HFFc6 (cell line): ENCODE data around the gene DLL4. TPM values are rescaled to one million over a fixed set of nuclear protein-coding genes. Genes with fewer than 3 reads are reported as not detected.
A peak's percentile ranks its signal among the peaks of the same experiment; 100 is the strongest.

Source experiments
- DNase-seq: peaks from one replicate; pipeline ENCODE4 v3.0.0-alpha.2; 2018
- H3K27ac Mint-ChIP-seq: 2 replicates; pipeline ENCODE4 v1.8.0; 2020; ENCODE audit warnings: mild to moderate bottlenecking, mixed read lengths
- H3K27me3 Mint-ChIP-seq: 2 replicates; pipeline ENCODE4 v1.8.0; 2021; ENCODE audit warnings: mild to moderate bottlenecking, moderate library complexity, mixed read lengths; ENCODE audit not compliant: insufficient read depth
- H3K36me3 Mint-ChIP-seq: 2 replicates; pipeline ENCODE4 v1.8.0; 2021; ENCODE audit warnings: low read depth, mixed read lengths
- H3K4me1 Mint-ChIP-seq: 2 replicates; pipeline ENCODE4 v1.8.0; 2020; ENCODE audit warnings: low read depth, mixed read lengths
- H3K4me3 Mint-ChIP-seq: 2 replicates; pipeline ENCODE4 v1.8.0; 2020; ENCODE audit warnings: mild to moderate bottlenecking, moderate library complexity, mixed read lengths
- H3K9me3 Mint-ChIP-seq: 2 replicates; pipeline ENCODE4 v1.8.0; 2020; ENCODE audit warnings: mild to moderate bottlenecking, mixed read lengths
- total RNA-seq, 6 experiments: library from RNA; stranded (reverse); fragmentation: NEBNext Ultra II Directional; extraction: Animal tissue kit (Norgen Biotek cat#: 25700); gene quantifications; 2 replicates in 1 of 6; 3 replicates in 5 of 6; pipeline ENCODE4 v1.2.3, GENCODE V29; 2021
- TF ChIP-seq, protein P1 (sequence below): fragments of 200-600 bp; sonication (generic); IDR thresholded peaks from 2 replicates; pipeline ENCODE4 v1.5.0; 2021; ENCODE audit warnings: antibody characterized with exemption, mild to moderate bottlenecking

Gene DLL4
- total RNA-seq, 6 experiments from 2014 or later, result 0.05 to 0.11 TPM; not detected in 4

DNA sequence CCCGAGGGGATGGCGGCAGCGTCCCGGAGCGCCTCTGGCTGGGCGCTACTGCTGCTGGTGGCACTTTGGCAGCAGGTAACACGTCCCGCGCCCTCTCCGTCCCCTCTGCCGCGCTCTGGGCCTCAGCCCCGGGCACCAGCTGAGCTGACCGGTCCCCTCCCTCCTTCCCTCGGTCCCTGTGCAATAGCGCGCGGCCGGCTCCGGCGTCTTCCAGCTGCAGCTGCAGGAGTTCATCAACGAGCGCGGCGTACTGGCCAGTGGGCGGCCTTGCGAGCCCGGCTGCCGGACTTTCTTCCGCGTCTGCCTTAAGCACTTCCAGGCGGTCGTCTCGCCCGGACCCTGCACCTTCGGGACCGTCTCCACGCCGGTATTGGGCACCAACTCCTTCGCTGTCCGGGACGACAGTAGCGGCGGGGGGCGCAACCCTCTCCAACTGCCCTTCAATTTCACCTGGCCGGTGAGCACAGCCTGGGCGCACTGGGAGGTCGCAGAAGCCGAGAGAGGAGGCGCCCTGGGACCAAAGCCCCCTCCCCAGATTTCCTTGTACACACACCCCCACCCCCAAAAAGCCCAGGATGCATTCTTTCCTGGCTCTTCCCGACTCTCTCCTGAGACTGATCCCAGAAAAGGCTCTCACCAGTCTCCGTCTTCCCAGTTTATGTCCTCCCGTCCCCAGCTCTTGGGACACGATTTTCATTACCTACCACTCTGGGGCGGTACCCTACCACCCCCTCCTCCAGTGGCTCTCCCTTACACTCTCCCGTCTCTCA, 705 bp downstream of the DLL4 start:
- TF ChIP-seq, protein P1, sequence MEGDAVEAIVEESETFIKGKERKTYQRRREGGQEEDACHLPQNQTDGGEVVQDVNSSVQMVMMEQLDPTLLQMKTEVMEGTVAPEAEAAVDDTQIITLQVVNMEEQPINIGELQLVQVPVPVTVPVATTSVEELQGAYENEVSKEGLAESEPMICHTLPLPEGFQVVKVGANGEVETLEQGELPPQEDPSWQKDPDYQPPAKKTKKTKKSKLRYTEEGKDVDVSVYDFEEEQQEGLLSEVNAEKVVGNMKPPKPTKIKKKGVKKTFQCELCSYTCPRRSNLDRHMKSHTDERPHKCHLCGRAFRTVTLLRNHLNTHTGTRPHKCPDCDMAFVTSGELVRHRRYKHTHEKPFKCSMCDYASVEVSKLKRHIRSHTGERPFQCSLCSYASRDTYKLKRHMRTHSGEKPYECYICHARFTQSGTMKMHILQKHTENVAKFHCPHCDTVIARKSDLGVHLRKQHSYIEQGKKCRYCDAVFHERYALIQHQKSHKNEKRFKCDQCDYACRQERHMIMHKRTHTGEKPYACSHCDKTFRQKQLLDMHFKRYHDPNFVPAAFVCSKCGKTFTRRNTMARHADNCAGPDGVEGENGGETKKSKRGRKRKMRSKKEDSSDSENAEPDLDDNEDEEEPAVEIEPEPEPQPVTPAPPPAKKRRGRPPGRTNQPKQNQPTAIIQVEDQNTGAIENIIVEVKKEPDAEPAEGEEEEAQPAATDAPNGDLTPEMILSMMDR, result no peak
- peaks cover 25% of the 10 kb centered on the region for H3K4me1 Mint-ChIP-seq
- H3K36me3 Mint-ChIP-seq, result no peaks in the 10 kb centered on the region
- H3K9me3 Mint-ChIP-seq, result no peaks in the 10 kb centered on the region
- H3K4me3 Mint-ChIP-seq, result peak overlapping the region; percentile 85
- H3K27me3 Mint-ChIP-seq, result peaks cover 22% of the 10 kb centered on the region
- DNase-seq, result no peak
- no peak overlapping the region for H3K27ac Mint-ChIP-seq

DNA sequence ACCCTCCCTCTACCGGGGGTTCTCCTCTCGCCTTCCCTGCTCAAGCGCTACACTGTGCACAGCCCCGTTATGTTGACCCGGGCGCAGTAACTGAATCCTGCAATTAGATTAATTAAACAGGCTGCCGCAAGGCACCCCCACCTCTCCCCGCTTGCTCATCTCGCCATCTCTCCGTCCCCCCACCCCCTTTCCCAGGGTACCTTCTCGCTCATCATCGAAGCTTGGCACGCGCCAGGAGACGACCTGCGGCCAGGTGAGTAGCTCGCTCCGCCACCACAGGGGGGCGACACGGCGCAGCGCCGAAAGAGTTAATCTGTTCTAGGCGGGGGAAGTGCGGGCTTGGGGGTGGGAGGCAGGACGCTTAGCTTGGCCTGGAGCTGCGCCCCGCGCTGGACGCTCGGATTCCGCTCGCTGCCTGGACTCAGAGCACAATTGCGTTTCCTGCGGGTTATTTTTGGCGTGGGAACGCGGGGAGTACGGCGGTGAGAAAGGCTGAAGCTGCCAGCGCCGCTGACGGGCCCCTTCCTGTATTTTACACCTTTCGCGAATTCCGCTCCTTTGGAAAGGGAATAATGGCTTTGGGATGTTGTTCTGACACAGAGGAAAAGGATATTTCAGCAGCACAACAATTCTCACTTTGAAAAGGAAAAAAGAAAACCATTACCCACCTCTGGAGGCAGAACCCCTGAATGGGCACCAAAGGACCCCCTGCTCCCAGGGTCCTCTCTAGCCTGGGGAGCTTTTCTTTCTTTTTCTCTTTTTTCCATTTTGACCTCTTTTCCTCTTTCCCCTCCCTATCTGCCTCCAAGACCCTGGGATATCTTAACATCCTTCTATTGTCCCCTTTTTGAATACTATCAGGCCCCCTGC, 1.5 kb downstream of the DLL4 start:
- H3K36me3 Mint-ChIP-seq, result no peaks in the 10 kb centered on the region
- peaks cover 25% of the 10 kb centered on the region for H3K4me1 Mint-ChIP-seq
- H3K9me3 Mint-ChIP-seq, result no peaks in the 10 kb centered on the region
- TF ChIP-seq, protein P1, result peak; percentile 75
- H3K27me3 Mint-ChIP-seq, result peaks cover 17% of the 10 kb centered on the region
- H3K27ac Mint-ChIP-seq, result no peak overlapping the region
- peak overlapping the region; percentile 85 for H3K4me3 Mint-ChIP-seq
- no peak for DNase-seq

DNA sequence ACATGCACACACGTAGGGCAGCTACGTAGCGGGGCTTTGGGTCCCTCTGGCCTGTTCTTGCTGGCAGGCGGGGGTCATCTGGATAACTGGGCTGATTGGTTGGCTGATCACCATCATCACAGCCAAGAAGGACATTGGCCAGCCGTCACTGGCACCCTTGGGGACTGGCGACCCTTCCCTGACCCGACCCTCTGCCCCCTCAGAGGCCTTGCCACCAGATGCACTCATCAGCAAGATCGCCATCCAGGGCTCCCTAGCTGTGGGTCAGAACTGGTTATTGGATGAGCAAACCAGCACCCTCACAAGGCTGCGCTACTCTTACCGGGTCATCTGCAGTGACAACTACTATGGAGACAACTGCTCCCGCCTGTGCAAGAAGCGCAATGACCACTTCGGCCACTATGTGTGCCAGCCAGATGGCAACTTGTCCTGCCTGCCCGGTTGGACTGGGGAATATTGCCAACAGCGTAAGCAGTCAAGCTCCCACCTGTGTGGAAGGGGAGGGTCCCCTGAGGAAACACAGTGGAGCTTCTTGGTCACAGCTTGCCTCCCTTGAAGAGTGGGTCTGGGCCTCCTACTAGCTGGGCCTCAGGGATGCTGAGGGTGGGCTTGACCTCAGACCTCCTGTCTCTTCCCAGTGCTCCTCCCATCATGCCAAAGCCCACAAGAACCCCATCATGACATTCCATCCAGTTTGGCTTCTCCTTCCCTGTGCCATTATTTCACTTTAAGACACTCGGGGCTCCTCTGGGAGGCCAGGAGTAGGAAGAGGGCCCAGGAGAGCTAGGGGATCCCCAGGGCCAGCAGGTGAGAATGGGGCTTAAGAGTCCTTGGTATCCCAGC, 2.4 kb downstream of the DLL4 start:
- peak overlapping the region; percentile 85 for H3K4me3 Mint-ChIP-seq
- DNase-seq, result no peak
- H3K4me1 Mint-ChIP-seq, result peaks cover 25% of the 10 kb centered on the region
- no peaks in the 10 kb centered on the region for H3K36me3 Mint-ChIP-seq
- no peak overlapping the region for H3K27ac Mint-ChIP-seq
- H3K27me3 Mint-ChIP-seq, result peaks cover 17% of the 10 kb centered on the region
- TF ChIP-seq, protein P1, result no peak
- H3K9me3 Mint-ChIP-seq, result no peaks in the 10 kb centered on the region

DNA sequence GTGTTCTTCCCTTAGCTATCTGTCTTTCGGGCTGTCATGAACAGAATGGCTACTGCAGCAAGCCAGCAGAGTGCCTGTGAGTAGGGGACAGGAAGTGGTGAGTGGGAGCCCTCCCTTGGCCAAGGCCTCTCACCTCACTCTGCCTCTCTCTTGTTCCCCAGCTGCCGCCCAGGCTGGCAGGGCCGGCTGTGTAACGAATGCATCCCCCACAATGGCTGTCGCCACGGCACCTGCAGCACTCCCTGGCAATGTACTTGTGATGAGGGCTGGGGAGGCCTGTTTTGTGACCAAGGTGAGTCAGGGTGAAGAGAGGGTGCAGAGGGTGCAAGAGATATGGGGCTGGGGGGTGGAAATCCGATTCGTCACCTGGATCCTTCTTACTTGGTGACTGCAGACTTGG, 3.0 kb downstream of the DLL4 start:
- no peak for DNase-seq
- H3K27ac Mint-ChIP-seq, result no peak overlapping the region
- H3K9me3 Mint-ChIP-seq, result no peaks in the 10 kb centered on the region
- no peak overlapping the region for H3K4me3 Mint-ChIP-seq
- H3K27me3 Mint-ChIP-seq, result peaks cover 14% of the 10 kb centered on the region
- TF ChIP-seq, protein P1, result no peak
- no peaks in the 10 kb centered on the region for H3K36me3 Mint-ChIP-seq
- H3K4me1 Mint-ChIP-seq, result peaks cover 28% of the 10 kb centered on the region
